NCI-H2081 treated with DMSO at 0.1 percent for 48 hours (cell line): ENCODE results near the gene MAGI1.
"Not testable (repeated sequence)": the region's sequence is repeated elsewhere in the genome, so short reads cannot be mapped to it uniquely, and the experiment has no call there.

ENCODE experiments used
- DNase-seq: peaks from one replicate; lab custom pipeline; 2025; lab: John Stamatoyannopoulos, UW

The MAGI1 gene

DNA sequence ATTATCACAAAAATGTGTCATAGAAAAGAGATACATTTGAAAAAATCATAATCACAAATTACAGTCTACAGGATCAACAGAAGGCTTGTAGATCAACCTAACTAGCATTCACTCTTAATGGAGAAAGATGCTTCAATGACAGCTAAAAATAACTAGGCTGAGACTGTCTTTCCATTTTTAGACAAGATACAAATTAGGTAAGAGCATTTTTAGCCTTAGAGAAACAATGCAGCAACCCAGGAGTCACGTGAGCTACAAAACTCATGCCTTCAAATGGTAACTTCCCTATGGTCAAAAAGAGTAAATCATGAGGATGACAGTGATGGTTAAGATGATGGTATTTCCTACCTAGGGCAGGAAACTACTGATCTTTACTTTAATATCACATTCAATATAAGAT is 415.4 kb downstream of the MAGI1 start:
- no peak for DNase-seq

- no peak for DNase-seq
These were observed 418.8 kb downstream of the MAGI1 start for GRCh38 chr3:65619888-65620287.

DNA sequence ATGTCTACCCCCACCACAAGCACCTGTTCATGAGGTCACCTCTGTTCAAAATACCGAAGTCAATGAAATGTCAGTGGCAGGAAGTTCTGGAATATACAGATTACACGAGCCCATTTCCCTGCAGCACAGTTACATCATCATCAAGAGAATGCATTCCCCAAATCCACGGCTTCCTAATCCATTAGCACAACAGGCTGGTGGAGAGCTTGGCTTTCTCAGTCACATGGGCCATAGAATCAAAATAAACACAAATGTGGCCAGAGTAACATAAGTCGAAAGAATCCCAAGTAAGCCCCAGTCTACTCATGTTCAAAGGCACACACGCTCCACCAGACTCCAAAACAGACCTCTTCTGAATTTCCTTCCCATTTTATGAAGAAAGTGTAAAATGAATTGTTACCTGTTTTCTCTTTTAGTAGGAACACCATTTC is 419.3 kb downstream of the MAGI1 start:
- no peak for DNase-seq

GRCh38 chr3:65618599-65618998 is 420.1 kb downstream of the MAGI1 start:
- no peak for DNase-seq

GRCh38 chr3:65617787-65618186 is 420.9 kb downstream of the MAGI1 start:
- no peak for DNase-seq

GRCh38 chr3:65617209-65617608 is 421.5 kb downstream of the MAGI1 start:
- no peak for DNase-seq

- no peak for DNase-seq
These were observed 422.2 kb downstream of the MAGI1 start for GRCh38 chr3:65616563-65616962.

DNA sequence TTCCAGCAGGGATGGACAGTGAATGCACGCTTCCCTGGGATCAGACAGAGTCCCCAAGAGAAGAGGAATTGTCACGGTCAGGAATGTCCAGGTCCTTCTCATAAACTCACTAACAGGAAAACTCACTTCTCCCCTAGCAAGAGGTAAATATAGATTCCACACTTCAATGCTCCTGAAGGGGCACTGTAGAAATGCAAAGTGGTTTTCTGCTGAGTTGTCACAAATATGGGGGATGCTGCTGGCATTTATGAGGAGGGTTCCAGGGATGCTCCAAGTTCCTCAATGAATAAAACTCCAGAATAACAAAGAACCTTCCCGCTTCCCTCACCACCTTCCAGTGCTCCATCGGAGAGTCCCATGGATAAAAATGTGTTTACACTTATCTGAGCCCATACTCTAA is 423.4 kb downstream of the MAGI1 start:
- DNase-seq = no peak

GRCh38 chr3:65614585-65614984 is 424.1 kb downstream of the MAGI1 start:
- no peak for DNase-seq

- not testable (repeated sequence) for DNase-seq
These were observed 430.7 kb downstream of the MAGI1 start for GRCh38 chr3:65607965-65608460.

GRCh38 chr3:65607101-65607500 is 431.6 kb downstream of the MAGI1 start:
- DNase-seq = no peak

DNA sequence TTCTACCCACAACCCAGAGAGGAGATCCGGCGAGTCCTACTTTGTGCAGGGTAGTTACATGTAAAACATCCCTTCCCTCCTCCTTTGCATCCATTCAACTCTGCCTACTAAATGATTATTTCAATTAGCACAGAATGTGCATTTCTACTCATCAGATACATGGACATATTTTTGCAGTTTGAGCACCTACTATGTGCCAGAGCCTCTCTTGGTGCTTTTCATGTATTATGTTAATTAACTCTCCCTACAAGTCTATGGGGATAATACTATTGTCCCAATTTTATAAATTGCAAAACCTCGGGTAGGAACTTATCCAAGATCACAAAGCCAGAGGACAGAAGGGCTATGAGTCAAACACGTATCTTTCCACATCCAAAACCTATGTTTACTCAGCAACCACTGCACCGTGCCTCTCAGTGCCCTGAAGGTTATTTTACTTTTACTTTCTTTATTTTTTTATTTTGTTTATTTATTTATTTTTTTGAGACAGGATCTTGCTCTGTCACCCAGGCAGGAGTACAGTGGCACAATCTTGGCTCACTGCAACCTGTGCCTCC is 432.8 kb downstream of the MAGI1 start:
- DNase-seq = no peak

DNA sequence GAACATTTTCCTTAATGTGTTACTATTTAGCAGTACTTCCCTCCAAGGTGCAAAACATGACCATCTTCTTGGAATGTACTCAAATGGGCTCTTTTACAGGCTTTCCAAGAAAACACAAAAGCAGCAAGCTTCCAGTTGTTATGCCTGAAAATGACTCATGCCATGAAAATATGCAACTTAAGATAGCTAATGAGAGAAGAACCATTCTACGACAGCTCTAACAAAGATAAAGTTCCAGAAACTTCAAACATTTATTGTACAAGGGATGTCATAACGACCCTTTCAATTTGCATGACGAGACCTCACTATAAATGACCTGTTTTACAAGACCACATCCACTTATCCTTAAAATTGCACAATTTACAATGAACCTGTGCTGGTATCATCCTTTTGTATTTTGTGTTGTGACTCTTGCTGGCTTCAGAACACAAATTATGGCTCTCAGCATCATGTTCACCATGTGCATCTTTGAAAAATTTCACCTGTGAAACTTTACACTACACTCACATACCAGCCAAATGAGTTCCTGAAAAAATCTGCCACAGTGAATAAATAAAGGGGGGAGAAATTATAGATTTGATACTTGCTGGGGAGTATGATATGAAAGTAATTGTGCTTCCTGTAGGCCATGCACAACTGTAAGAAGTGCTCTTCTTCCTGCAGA is 433.7 kb downstream of the MAGI1 start:
- no peak for DNase-seq

- DNase-seq = no peak
These were observed 435.1 kb downstream of the MAGI1 start for GRCh38 chr3:65603631-65604030.

DNA sequence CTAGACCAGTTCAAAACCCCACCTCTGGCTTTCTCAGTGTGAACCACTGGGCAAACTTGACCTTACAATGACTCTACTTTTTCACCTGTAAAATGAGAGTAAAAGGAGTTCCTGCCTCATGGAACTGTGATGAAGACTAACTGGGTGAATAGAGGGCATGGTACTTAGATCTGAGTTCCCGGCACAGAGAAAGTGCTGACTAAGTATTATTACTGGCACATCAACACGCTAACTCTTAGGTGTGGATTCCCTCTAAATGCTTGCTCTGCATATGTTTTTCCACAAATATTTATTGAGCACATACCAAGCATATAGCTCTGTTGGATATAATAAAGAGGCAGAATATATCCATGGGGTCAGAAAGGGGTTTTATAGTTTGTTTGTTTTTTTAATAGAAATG is 437.8 kb downstream of the MAGI1 start:
- DNase-seq = no peak

DNA sequence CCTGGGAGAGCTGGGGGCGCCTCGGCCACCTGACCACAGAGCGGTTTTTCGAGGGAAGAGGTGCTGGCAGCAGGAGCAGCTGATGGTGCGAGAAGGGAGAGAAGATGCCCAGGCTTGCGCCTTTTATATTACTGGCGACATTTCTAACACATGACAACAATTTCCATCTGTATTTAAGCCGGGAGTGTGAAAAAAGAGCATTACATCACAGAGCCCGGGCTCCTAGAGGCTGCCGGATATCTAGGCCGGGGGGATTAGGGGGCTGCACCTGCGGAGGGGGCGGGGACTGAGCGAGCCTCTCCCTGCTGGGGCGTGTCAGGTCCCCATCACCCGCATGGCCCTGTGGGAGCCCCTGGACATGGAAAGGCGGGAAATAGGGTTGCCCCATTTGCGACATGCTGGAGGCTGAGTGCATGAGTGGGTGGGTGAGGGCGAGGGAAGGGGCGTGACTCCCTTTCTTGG is 440.7 kb downstream of the MAGI1 start:
- DNase-seq = no peak

DNA sequence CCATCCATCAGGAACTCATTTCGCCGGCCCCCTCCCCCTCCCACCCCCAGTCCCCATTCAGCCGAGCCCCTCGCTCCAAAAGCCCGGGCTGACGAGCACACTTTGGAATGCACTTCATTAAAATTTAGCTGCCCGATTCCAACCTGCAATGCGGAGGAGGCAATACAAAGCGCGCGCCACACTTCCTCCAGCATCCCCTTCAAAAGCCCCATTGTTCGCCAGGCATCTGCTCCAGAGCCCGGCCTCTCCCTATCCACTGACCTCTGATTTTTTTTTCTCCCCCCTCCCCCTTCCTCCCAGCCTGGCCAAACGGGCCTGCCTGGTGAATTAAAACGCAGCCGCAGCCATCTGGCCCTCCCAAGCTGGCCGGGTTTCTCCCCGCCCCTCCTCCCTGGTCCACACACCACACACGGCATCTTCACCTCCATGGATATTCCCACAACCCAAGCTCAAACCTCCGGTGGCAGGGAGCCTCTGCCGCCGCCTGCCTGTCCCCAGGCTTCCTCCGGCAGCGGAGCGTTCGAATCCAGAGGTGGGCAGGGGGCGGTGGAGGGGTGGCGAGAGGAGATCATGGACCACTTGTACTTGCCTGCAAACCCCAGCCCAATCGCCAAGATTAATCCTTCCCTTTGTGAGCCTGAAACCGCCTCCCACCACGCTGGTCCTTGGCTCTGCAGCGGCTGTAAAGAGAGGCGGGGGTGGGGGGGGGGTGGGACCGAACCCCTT is 441.3 kb downstream of the MAGI1 start:
- no peak for DNase-seq

DNA sequence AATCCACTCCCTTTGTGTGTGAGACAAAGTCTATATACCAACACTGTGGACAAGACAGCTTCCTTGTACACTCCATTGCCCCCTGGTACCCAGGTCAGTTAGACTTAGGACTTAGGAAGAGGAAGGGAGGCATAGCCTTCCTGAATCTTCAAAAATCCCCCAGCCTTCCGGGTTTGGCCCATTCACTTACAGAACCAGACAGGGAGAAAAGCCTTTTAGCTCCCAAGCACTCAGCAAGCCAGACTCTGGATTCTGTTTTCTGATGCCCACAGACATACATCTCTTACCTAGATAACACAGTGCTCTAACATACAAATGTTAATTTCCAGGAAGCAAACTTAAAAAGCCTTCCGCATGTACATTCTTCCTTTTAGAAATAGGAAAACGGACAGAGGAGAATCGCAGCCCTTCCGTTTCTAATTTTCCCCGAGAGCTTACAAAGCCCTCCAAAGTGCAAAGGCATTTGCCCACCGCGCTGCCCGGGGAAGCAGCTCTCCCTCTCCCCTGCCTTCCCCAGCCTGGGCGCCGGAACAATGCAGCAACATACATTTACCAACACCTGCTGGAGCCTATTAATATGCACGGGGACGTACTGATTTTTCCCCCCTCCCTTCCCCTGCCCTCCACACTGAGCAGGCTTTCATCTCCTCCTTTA is 442.0 kb downstream of the MAGI1 start:
- no peak for DNase-seq

- DNase-seq = no peak
These were observed 442.8 kb downstream of the MAGI1 start for GRCh38 chr3:65596029-65596300.

DNA sequence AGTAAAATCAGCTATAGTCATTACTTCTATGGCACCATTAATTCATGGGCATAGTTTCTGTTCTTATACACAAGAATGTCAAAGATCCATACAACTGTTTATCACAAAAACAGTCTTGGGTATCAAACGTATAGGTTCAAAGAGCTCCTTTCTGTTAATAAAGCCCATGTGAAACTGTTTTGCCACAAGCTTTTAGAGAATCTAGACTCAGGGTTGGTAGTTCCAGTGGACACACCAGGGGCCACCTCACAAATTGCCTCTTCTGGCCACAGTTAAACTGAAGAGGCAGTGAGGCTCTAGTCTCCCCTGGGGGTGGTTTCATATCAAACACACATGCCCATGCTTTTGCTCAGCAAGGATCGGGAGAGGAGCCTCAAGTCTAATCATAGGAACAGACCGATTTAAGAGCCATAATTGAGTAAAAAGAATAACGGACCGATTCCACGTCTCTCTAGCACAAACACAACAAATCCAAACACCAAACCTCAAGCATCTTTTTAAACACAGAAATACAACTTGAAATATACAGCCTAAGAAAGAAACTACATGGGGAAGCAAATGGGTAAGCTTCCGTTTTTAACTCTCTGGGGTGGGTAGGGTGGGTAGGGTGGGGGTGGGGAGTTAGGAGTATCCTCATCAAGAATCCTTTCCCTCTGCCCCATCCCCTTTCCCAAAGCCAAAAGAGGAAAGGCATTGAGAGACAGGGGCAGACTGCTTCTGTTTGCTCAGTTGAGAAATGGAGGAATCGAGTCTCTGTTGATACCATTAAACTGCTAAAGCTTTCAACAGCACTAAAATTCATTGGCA is 443.3 kb downstream of the MAGI1 start:
- DNase-seq = no peak

GRCh38 chr3:65593780-65594752 is 444.7 kb downstream of the MAGI1 start:
- no peak for DNase-seq
